ENCODE data around the gene LRRC7. TPM values are rescaled to one million over a fixed set of nuclear protein-coding genes. Genes with fewer than 3 reads are reported as not detected.

Gene LRRC7
- total RNA-seq, 1 donor = under 0.01 TPM

DNA sequence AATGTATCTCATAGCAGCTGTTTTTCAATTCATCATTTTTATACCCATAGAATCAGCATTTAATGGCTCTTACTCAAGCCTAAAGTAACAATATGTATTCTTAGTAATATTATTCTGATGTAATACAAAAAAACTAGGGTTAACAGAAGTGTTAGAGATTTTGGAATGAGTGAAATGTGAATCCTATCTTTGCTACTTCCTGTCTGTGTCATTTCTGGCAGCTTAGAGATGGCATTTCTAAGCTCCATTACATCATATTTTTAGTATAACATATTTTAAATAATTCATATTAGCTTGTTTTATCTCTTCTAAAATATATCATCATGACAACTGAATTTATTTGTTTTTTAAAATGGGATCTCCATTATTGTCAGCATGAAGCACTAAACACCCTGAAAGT, 90.2 kb downstream of the LRRC7 start:
- H3K79me2 ChIP-seq (ENCODE audit: insufficient read depth, low read length) = no peaks in the 10 kb centered on the region
- no peak overlapping the region for H3K27ac ChIP-seq (ENCODE audit: low read depth, low read length)
- H3K27me3 ChIP-seq (ENCODE audit: insufficient read depth, low read length) = no peaks in the 10 kb centered on the region
- H3K36me3 ChIP-seq (ENCODE audit: insufficient read depth, low read length) = no peaks in the 10 kb centered on the region
- no peaks in the 10 kb centered on the region for H3K4me1 ChIP-seq (ENCODE audit: insufficient read depth, low read length)
- H3K4me2 ChIP-seq (ENCODE audit: insufficient read depth, low read length) = no peak overlapping the region
- H3K9me3 ChIP-seq (ENCODE audit: low read depth, low read length) = no peaks in the 10 kb centered on the region
- H4K20me1 ChIP-seq (ENCODE audit: insufficient read depth, low read length) = no peaks in the 10 kb centered on the region
- no peak overlapping the region for H3K4me3 ChIP-seq (ENCODE audit: insufficient read depth, low read length)
- no peak for TF ChIP-seq CTCF (IDR thresholded peaks at IDR 0.05; ENCODE audit: extremely low read depth, low read depth, low read length)
- H2AFZ ChIP-seq (ENCODE audit: low read length) = no peak overlapping the region
- no peak for DNase-seq (ENCODE audit: insufficient read length, low spot score, missing footprints)

GRCh38 chr1:69661686-69662085, 94.0 kb downstream of the LRRC7 start:
- H3K79me2 ChIP-seq (ENCODE audit: insufficient read depth, low read length) = no peaks in the 10 kb centered on the region
- no peaks in the 10 kb centered on the region for H3K36me3 ChIP-seq (ENCODE audit: insufficient read depth, low read length)
- H4K20me1 ChIP-seq (ENCODE audit: insufficient read depth, low read length) = no peaks in the 10 kb centered on the region
- H3K4me3 ChIP-seq (ENCODE audit: insufficient read depth, low read length) = no peak overlapping the region
- DNase-seq (ENCODE audit: insufficient read length, low spot score, missing footprints) = peak; percentile 1
- H3K4me2 ChIP-seq (ENCODE audit: insufficient read depth, low read length) = no peak overlapping the region
- H2AFZ ChIP-seq (ENCODE audit: low read length) = no peak overlapping the region
- no peaks in the 10 kb centered on the region for H3K27me3 ChIP-seq (ENCODE audit: insufficient read depth, low read length)
- no peak for TF ChIP-seq CTCF (IDR thresholded peaks at IDR 0.05; ENCODE audit: extremely low read depth, low read depth, low read length)
- no peaks in the 10 kb centered on the region for H3K4me1 ChIP-seq (ENCODE audit: insufficient read depth, low read length)
- H3K9me3 ChIP-seq (ENCODE audit: low read depth, low read length) = no peaks in the 10 kb centered on the region
- H3K27ac ChIP-seq (ENCODE audit: low read depth, low read length) = no peak overlapping the region

- no peaks in the 10 kb centered on the region for H3K79me2 ChIP-seq (ENCODE audit: insufficient read depth, low read length)
- no peak overlapping the region for H3K4me3 ChIP-seq (ENCODE audit: insufficient read depth, low read length)
- no peaks in the 10 kb centered on the region for H4K20me1 ChIP-seq (ENCODE audit: insufficient read depth, low read length)
- TF ChIP-seq CTCF (IDR thresholded peaks at IDR 0.05; ENCODE audit: extremely low read depth, low read depth, low read length) = no peak
- no peak for DNase-seq (ENCODE audit: insufficient read length, low spot score, missing footprints)
- H3K27me3 ChIP-seq (ENCODE audit: insufficient read depth, low read length) = no peaks in the 10 kb centered on the region
- no peaks in the 10 kb centered on the region for H3K4me1 ChIP-seq (ENCODE audit: insufficient read depth, low read length)
- no peaks in the 10 kb centered on the region for H3K36me3 ChIP-seq (ENCODE audit: insufficient read depth, low read length)
- no peaks in the 10 kb centered on the region for H3K9me3 ChIP-seq (ENCODE audit: low read depth, low read length)
- H2AFZ ChIP-seq (ENCODE audit: low read length) = no peak overlapping the region
- no peak overlapping the region for H3K4me2 ChIP-seq (ENCODE audit: insufficient read depth, low read length)
- no peak overlapping the region for H3K27ac ChIP-seq (ENCODE audit: low read depth, low read length)
These were observed 94.6 kb downstream of the LRRC7 start for GRCh38 chr1:69662321-69662720.

- TF ChIP-seq CTCF (IDR thresholded peaks at IDR 0.05; ENCODE audit: extremely low read depth, low read depth, low read length) = no peak
- Histone ChIP-seq H3K27ac (ENCODE audit: low read depth, low read length) (no peak overlapping the region), H3K4me3 (ENCODE audit: insufficient read depth, low read length) (no peak overlapping the region), H2AFZ (ENCODE audit: low read length) (no peak overlapping the region), H3K4me1 (ENCODE audit: insufficient read depth, low read length) (no peaks in the 10 kb centered on the region), H4K20me1 (ENCODE audit: insufficient read depth, low read length) (no peaks in the 10 kb centered on the region), H3K4me2 (ENCODE audit: insufficient read depth, low read length) (no peak overlapping the region), H3K36me3 (ENCODE audit: insufficient read depth, low read length) (no peaks in the 10 kb centered on the region), H3K79me2 (ENCODE audit: insufficient read depth, low read length) (no peaks in the 10 kb centered on the region), H3K9me3 (ENCODE audit: low read depth, low read length) (no peaks in the 10 kb centered on the region), H3K27me3 (ENCODE audit: insufficient read depth, low read length) (no peaks in the 10 kb centered on the region)
- no peak for DNase-seq (ENCODE audit: insufficient read length, low spot score, missing footprints)
These were observed 103.8 kb downstream of the LRRC7 start for GRCh38 chr1:69671363-69672010.
